SU-DHL-6 (cell line): Measurements from ENCODE around the gene COL23A1.

ENCODE experiments used
- H2AFZ ChIP-seq: fragments of 200-600 bp; sonication (generic); 2 replicates; pipeline ENCODE4 v1.6.1; 2014; ENCODE audit warnings: low read depth, mild to moderate bottlenecking, moderate library complexity, mixed read lengths, antibody characterized with exemption, low read length; ENCODE audit not compliant: severe bottlenecking
- H3F3A ChIP-seq: fragments of 200-600 bp; shearing (Covaris generic); 2 replicates; pipeline ENCODE4 v1.6.0; 2016; ENCODE audit warnings: antibody characterized with exemption, mild to moderate bottlenecking; ENCODE audit not compliant: insufficient read depth
- H3K27ac ChIP-seq: fragments of 200-600 bp; sonication (generic); 2 replicates; pipeline ENCODE4 v1.5.1; 2016; ENCODE audit warnings: low read depth, mild to moderate bottlenecking, low read length, moderate library complexity, mixed read lengths
- H3K27me3 ChIP-seq: fragments of 200-600 bp; sonication (generic), shearing (Covaris generic); 2 replicates; pipeline ENCODE4 v1.6.0; 2014; ENCODE audit warnings: mild to moderate bottlenecking, low read length
- H3K36me3 ChIP-seq: fragments of 200-600 bp; sonication (generic); 2 replicates; pipeline ENCODE4 v1.6.1; 2014; ENCODE audit warnings: mild to moderate bottlenecking, low read length, mixed read lengths
- H3K4me2 ChIP-seq: fragments of 300-600, 200-600 bp; shearing (Covaris generic), sonication (generic); 2 replicates; pipeline ENCODE4 v1.6.0; 2014; ENCODE audit warnings: low read length, low read depth, mild to moderate bottlenecking; ENCODE audit not compliant: poor library complexity, severe bottlenecking
- H3K4me3 ChIP-seq: fragments of 200-600 bp; sonication (generic); 2 replicates; pipeline ENCODE4 v1.5.1; 2014; ENCODE audit warnings: antibody characterized with exemption, low read length, mild to moderate bottlenecking, mixed read lengths; ENCODE audit not compliant: insufficient read depth, poor library complexity, severe bottlenecking
- H3K79me2 ChIP-seq: fragments of 200-600 bp; sonication (generic); 2 replicates; pipeline ENCODE4 v1.6.1; 2014; ENCODE audit warnings: mild to moderate bottlenecking, low read length, moderate library complexity; ENCODE audit not compliant: insufficient read depth
- H3K9ac ChIP-seq: fragments of 200-600 bp; sonication (generic); 2 replicates; pipeline ENCODE4 v1.7.0; 2014; ENCODE audit warnings: mild to moderate bottlenecking, low read length
- H3K9me2 ChIP-seq: fragments of 200-600 bp; sonication (generic); replicated peaks from 2 replicates; pipeline ENCODE4 v1.6.1; 2014; ENCODE audit warnings: low read length; ENCODE audit not compliant: insufficient read depth
- H3K9me3 ChIP-seq: fragments of 200-600 bp; sonication (generic); 2 replicates; pipeline ENCODE4 v1.6.1; 2014; ENCODE audit warnings: low read length, mixed read lengths; ENCODE audit not compliant: insufficient read depth
- H4K20me1 ChIP-seq: fragments of 200-600 bp; sonication (generic); 2 replicates; pipeline ENCODE4 v1.6.1; 2014; ENCODE audit warnings: low read depth, mild to moderate bottlenecking, antibody characterized with exemption, low read length, moderate library complexity, mixed read lengths
- CTCF ChIP-seq: fragments of 200-600 bp; sonication (generic); IDR thresholded peaks from one replicate; pipeline ENCODE4 v1.5.1; 2017; ENCODE audit warnings: antibody characterized with exemption, mild to moderate bottlenecking, low read length, moderate library complexity; ENCODE audit not compliant: insufficient read depth, poor library complexity, severe bottlenecking
- EZH2phosphoT487 ChIP-seq: fragments of 200-600 bp; sonication (generic), shearing (Covaris generic); conservative IDR thresholded peaks from 2 replicates; pipeline ENCODE4 v1.6.1; 2018; ENCODE audit warnings: mild to moderate bottlenecking, antibody characterized with exemption, low read length, moderate library complexity, mixed read lengths

The COL23A1 gene

DNA sequence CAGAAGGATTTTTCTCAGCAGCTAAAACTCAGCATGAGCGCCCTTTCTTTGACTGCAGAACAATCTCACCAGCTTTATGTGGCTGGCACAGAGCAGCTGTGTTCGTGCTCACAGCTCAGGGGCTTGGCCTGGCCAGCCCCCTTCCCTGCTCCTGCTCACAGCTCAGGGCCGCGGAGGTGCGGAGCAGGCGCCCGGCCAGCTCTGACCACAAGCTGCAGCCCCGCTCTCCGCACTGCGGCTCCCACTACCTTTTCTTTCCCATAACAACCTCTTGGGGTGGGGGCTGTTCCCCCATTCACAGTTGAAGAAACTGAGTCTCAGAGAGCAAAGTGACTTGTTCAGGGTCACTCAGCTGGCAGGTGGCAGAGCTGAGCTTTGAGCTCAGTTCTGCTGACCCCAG lies 323.6 kb downstream of the COL23A1 start:
- Histone ChIP-seq H3K9ac (no peak overlapping the region), H3K36me3 (no peaks in the 10 kb centered on the region), H3K4me3 (no peak overlapping the region), H3K79me2 (no peaks in the 10 kb centered on the region), H2AFZ (no peak overlapping the region), H3K9me2 (no peaks in the 10 kb centered on the region), H3K27ac (no peak overlapping the region), H3K27me3 (no peaks in the 10 kb centered on the region), H3F3A (no peaks in the 10 kb centered on the region), H3K9me3 (no peaks in the 10 kb centered on the region), H4K20me1 (no peaks in the 10 kb centered on the region), H3K4me2 (no peak overlapping the region)
- TF ChIP-seq EZH2phosphoT487 (no peak), CTCF (no peak)

DNA sequence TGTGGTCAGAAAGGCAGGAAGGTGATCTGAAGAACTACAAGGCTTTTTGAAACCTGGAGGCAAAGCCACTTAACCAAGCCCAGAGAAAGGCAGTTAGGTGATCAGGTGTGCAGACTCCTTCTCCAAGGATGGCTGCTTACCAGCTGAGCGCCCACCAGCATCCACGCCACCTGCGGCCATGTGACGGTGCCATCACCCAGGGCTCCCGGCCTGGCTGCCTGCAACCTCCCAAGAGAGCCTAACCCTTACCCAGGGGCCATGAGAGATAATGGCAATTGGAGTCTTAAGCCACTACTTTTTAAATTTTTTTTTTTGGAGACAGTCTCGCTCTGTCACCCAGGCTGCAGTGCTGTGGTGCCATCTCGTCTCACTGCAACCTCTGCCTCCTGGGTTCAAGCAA lies 324.4 kb downstream of the COL23A1 start:
- Histone ChIP-seq H3K79me2 (no peaks in the 10 kb centered on the region), H3K9me2 (no peaks in the 10 kb centered on the region)

DNA sequence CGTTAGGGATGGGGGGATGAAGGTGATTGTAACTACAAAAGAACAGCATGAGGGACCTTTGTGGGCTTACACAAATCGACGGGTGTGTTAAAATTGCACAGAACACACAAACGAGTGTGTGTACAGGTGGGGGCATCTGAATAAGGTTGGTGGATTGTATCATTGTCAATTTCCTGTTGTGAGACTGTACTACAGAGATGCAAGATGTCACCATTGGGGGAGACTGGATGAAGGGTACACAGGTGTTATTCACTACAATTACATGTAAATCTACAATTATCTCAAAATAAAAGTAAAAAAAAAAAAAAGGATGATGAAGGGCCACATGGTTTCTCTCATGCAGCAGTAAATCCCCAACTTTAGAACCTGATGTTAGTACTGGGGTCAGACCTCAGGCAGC lies 326.1 kb downstream of the COL23A1 start:
- H3K9me3 ChIP-seq: no peaks in the 10 kb centered on the region
- no peaks in the 10 kb centered on the region for H3K36me3 ChIP-seq
- H3K27me3 ChIP-seq: no peaks in the 10 kb centered on the region
- no peak overlapping the region for H3K4me3 ChIP-seq
- H3K79me2 ChIP-seq: no peaks in the 10 kb centered on the region
- TF ChIP-seq EZH2phosphoT487: no peak
- TF ChIP-seq CTCF: no peak
- no peak overlapping the region for H3K4me2 ChIP-seq
- H3K9ac ChIP-seq: no peak overlapping the region
- no peak overlapping the region for H2AFZ ChIP-seq
- no peaks in the 10 kb centered on the region for H3F3A ChIP-seq
- H4K20me1 ChIP-seq: no peaks in the 10 kb centered on the region
- H3K9me2 ChIP-seq: no peaks in the 10 kb centered on the region
- no peak overlapping the region for H3K27ac ChIP-seq

More for the DNA sequence above, 324.4 kb downstream of the COL23A1 start:
- Histone ChIP-seq H2AFZ (no peak overlapping the region), H3K4me3 (no peak overlapping the region), H3F3A (no peaks in the 10 kb centered on the region), H3K27me3 (no peaks in the 10 kb centered on the region), H4K20me1 (no peaks in the 10 kb centered on the region), H3K9ac (no peak overlapping the region), H3K4me2 (no peak overlapping the region), H3K36me3 (no peaks in the 10 kb centered on the region), H3K27ac (no peak overlapping the region), H3K9me3 (no peaks in the 10 kb centered on the region)
- no peak for TF ChIP-seq EZH2phosphoT487
- TF ChIP-seq CTCF: no peak
